Right lobe of liver (tissue), 6 donors: ENCODE measurements around the gene CANT1. TPM values are rescaled to one million over a fixed set of nuclear protein-coding genes. Genes with fewer than 3 reads are reported as not detected.

Experiments
- ATAC-seq, 4 donors: fragments of 200-7000 bp; cut with Tn5 transposase; one replicate each; pipeline ENCODE4 v1.9.1; 2020; ENCODE audit warnings: mild to moderate bottlenecking in 4 of 4, moderate library complexity in 4 of 4
- DNase-seq, 3 donors: peaks; one replicate each; pipeline ENCODE4 v3.0.0-alpha.2; 2020
- H3K27ac ChIP-seq, 3 donors: fragments of 200-600 bp; one replicate each; pipeline ENCODE4 v1.8.0; 2022
- H3K27me3 ChIP-seq, 2 donors: fragments of 200-600 bp; one replicate each; pipeline ENCODE4 v1.8.0; 2022
- H3K36me3 ChIP-seq, 4 donors: fragments of 200-600 bp; sonication (generic) in 1 of 4; one replicate each; pipeline versions ENCODE4 v1.5.1 to v1.8.0; 2017 to 2022; ENCODE audit warnings: control low read depth in 1 of 4
- H3K4me1 ChIP-seq, 4 donors: fragments of 200-600 bp; sonication (generic) in 1 of 4; one replicate each; pipeline versions ENCODE4 v1.5.1 to v1.8.0; 2017 to 2022; ENCODE audit warnings: control low read depth in 1 of 4
- H3K4me3 ChIP-seq, 3 donors: fragments of 200-600 bp; one replicate each; pipeline ENCODE4 v1.8.0; 2022
- H3K9me3 ChIP-seq, 4 donors: fragments of 200-600 bp; sonication (generic) in 1 of 4; one replicate each; pipeline versions ENCODE4 v1.5.1 to v1.8.0; 2017 to 2022; ENCODE audit warnings: control low read depth in 1 of 4
- CTCF ChIP-seq, 4 donors: fragments of 200-600 bp in 3 of 4; fragments of 450-650 bp in 1 of 4; IDR thresholded peaks; one replicate each; pipeline versions ENCODE4 v1.5.1 to v1.8.0; 2016 to 2022; ENCODE audit warnings: antibody characterized with exemption in 4 of 4, mild to moderate bottlenecking in 2 of 4
- POLR2A ChIP-seq: fragments of 450-650 bp; IDR thresholded peaks from one replicate; pipeline ENCODE4 v1.6.1; 2017; ENCODE audit warnings: antibody characterized with exemption, mild to moderate bottlenecking
- WGBS: methylation state at CpG from one replicate; pipeline ENCODE4 v1.1.6; 2018; ENCODE audit warnings: low coverage, low lambda C conversion rate; ENCODE audit not compliant: insufficient coverage; ENCODE audit errors: missing lambda C conversion rate; 5-methylcytosine and 5-hydroxymethylcytosine counted together
- intact Hi-C, 2 donors: fragments of 100-400 bp; cut with DNase I; formaldehyde crosslinking; loops; one replicate each; pipeline versions ENCODE4 v1.11.2 to v1.14.1; 2022
- total RNA-seq, 6 experiments: library from RNA; depleted of rRNA in 2 of 6; stranded (reverse); fragments of >200 nt in 2 of 6; fragmentation: NEBNext Ultra II Directional in 3 of 6; extraction: Animal tissue kit (Norgen Biotek cat#: 25700) in 3 of 6; gene quantifications; one replicate each; pipeline versions ENCODE4 v1.1.0 to v1.2.4, GENCODE V29; 2016 to 2023
- donor health status: DM: no; HTN: yes; CAD: no.
- donor health status: DM: no; HTN: no; CAD: no.
- donor health status: DM: no; HTN: no; CAD: no.
- donor health status: DM: no; HTN: yes; CAD: no.
- donor health status: DM: no; HTN: yes; CAD: no.

Gene CANT1
- total RNA-seq, 6 experiments from 2014 or later = 15.6 to 26.3 (median 18.7) TPM

- Histone ChIP-seq H3K27ac (peak overlapping the region; percentile 8 to 60 (median 49)), H3K4me1 (peaks cover 0 to 6% (median 1%) of the 10 kb centered on the region in 4 donors), H3K36me3 (no peaks in the 10 kb centered on the region), H3K27me3 (no peaks in the 10 kb centered on the region), H3K4me3 (peak overlapping the region in 1 of 3 donors; percentile 9), H3K9me3 (no peaks in the 10 kb centered on the region)
- intact Hi-C loops = no loop called here
- DNase-seq (peak in 2 of 3 donors; percentile 43 to 45), ATAC-seq (peak in 3 of 4 donors; percentile 28 to 54 (median 31))
- TF ChIP-seq CTCF (IDR thresholded peaks at IDR 0.05) (no peak), POLR2A (peak; percentile 26)
- WGBS = 47% methylated on average over 7 of the region's 16 CpGs
These were observed 17.1 kb upstream of the CANT1 start for GRCh38 chr17:79026376-79027273.

GRCh38 chr17:79024901-79025737, 15.6 kb upstream of the CANT1 start:
- Histone ChIP-seq H3K4me1 (peaks cover 0 to 6% (median 1%) of the 10 kb centered on the region in 4 donors), H3K27ac (peak overlapping the region; percentile 62 to 82 (median 76)), H3K4me3 (peak overlapping the region; percentile 42 to 51 (median 47)), H3K36me3 (no peaks in the 10 kb centered on the region), H3K27me3 (no peaks in the 10 kb centered on the region), H3K9me3 (no peaks in the 10 kb centered on the region)
- intact Hi-C loops = no loop called here
- peak in 2 of 3 donors; percentile 23 to 44 for DNase-seq
- ATAC-seq = no peak
- 21% methylated on average over 7 of the region's 31 CpGs for WGBS
- TF ChIP-seq POLR2A = no peak
- no peak for TF ChIP-seq CTCF (IDR thresholded peaks at IDR 0.05)

GRCh38 chr17:79023886-79024771, 14.6 kb upstream of the CANT1 start, which contains the start of gene C1QTNF1:
Gene C1QTNF1, plus strand, starts transcription at chr17:79024169. Its CDS starts 19,800 bp downstream, at chr17:79043969.
- ATAC-seq = peak; percentile 4 to 31 (median 11)
- Histone ChIP-seq H3K36me3 (no peaks in the 10 kb centered on the region), H3K27ac (peak within 1 kb of the TSS; percentile 62 to 82 (median 76)), H3K4me3 (peak within 1 kb of the TSS; percentile 42 to 51 (median 47)), H3K4me1 (peaks cover 0 to 11% (median 1%) of the 10 kb centered on the region in 4 donors), H3K27me3 (no peaks in the 10 kb centered on the region), H3K9me3 (no peaks in the 10 kb centered on the region)
- intact Hi-C loops = no loop called here
- peak in 2 of 3 donors; percentile 40 to 53 for DNase-seq
- WGBS = 1% methylated on average over 15 of the region's 77 CpGs
- TF ChIP-seq CTCF (IDR thresholded peaks at IDR 0.05) (peak in 3 of 4 donors; percentile 5 to 51 (median 11)), POLR2A (peak; percentile 32)
